Activated naive CD4-positive, alpha-beta T cell treated with anti-CD3 and anti-CD28 coated beads, Interleukin-2, amount 50 U/mL, for 72 hours (primary cell): ENCODE results near the gene SKP2. TPM values are rescaled to one million over a fixed set of nuclear protein-coding genes. Genes with fewer than 3 reads are reported as not detected.
A peak's percentile ranks its signal among the peaks of the same experiment; 100 is the strongest.
"Not testable (repeated sequence)": the region's sequence is repeated elsewhere in the genome, so short reads cannot be mapped to it uniquely, and the experiment has no call there.

ENCODE experiments used
- ATAC-seq, 2 donors: fragments of 150-1000 bp; cut with Tn5 transposase; 2 replicates each; pipeline ENCODE4 v1.10.0; 2021; ENCODE audit warnings: mild to moderate bottlenecking in 2 of 2, moderate library complexity in 2 of 2
- DNase-seq, 2 donors: peaks; one replicate each; pipeline ENCODE4 v3.0.0; 2021 to 2022; ENCODE audit warnings: low spot score in 2 of 2
- H3K27ac Mint-ChIP-seq, 2 donors: one replicate each; pipeline ENCODE4 v1.8.0; 2022; ENCODE audit warnings: mild to moderate bottlenecking in 2 of 2, mixed read lengths in 2 of 2
- H3K36me3 Mint-ChIP-seq, 2 donors: one replicate each; pipeline ENCODE4 v1.8.0; 2022; ENCODE audit warnings: mixed read lengths in 2 of 2
- H3K9me3 Mint-ChIP-seq, 2 donors: one replicate each; pipeline ENCODE4 v1.8.0; 2022; ENCODE audit warnings: mixed read lengths in 2 of 2
- total RNA-seq, 2 donors: library from RNA; stranded (reverse); gene quantifications; one replicate each; pipeline ENCODE4 v1.2.3, GENCODE V29; 2022

SKP2 gene
- total RNA-seq, 2 donors from 2014 or later = 48.1 to 50.3 TPM

GRCh38 chr5:36177154-36177553 lies 25.2 kb downstream of the SKP2 start:
- Mint-ChIP-seq H3K9me3 (no peaks in the 10 kb centered on the region), H3K27ac (no peak overlapping the region), H3K36me3 (peaks cover 0 to 20% of the 10 kb centered on the region in 2 donors)
- no peak for DNase-seq
- no peak for ATAC-seq

DNA sequence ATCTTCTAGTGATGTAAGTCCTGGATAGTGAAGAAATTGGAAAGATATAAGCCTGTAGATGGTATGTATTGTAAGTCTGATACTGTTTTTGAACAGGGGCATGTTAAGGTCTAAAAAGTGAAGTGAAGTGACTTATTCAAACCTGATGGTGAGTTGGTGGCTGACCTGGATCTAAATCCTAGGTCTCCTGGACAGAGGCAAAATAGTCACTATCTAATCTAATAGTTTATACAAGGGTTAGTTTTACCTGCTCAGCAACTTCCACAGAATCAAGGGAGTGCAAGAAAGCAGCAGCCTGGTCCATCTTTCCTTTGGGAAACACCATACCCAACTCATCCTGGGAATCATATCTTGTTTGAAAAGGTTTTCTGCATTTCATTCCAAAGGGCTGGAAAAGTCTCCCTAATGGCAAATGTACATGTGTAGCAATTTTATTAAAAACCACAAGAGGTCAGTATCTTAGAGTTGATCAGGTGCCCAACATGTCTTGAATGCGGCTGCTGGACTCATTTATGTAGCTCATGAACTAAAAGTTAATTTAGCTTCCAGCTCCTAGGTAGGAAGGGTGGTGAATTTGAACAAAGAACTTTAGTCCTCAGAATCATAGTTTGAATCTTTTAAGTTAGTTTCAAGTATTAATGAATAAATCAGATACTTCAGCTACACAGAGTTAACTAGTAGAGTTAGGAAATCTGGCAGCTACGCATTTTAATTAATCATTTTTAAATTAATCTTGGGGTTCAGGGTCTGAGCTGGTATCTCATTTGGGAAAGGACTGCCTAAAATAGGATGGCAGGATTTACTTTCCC lies 26.0 kb downstream of the SKP2 start:
- Mint-ChIP-seq H3K27ac (peak overlapping the region in 1 of 2 donors; percentile 62), H3K9me3 (no peaks in the 10 kb centered on the region), H3K36me3 (peaks cover 0 to 20% of the 10 kb centered on the region in 2 donors)
- no peak for DNase-seq
- no peak for ATAC-seq

DNA sequence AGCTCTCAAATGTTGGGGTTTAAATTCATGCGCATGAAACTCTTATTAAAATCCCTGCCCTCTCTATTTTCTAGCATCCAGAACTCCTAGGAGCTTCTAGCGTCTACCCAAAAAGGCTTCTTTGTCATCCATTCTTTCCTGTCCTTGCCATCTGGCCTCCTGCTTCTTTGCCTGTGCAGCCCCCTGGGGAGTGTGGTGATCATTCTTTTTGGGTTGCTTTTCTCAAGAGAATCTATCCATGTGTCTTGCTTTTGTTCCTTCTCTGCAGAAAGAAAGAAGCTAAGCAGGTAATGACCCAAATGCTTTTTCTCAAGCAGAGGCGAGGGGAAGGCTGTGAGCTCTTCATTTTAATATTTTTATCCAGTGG lies 26.6 kb downstream of the SKP2 start:
- ATAC-seq = no peak
- H3K36me3 Mint-ChIP-seq = peaks cover 0 to 20% of the 10 kb centered on the region in 2 donors
- no peaks in the 10 kb centered on the region for H3K9me3 Mint-ChIP-seq
- DNase-seq = no peak
- no peak overlapping the region for H3K27ac Mint-ChIP-seq

DNA sequence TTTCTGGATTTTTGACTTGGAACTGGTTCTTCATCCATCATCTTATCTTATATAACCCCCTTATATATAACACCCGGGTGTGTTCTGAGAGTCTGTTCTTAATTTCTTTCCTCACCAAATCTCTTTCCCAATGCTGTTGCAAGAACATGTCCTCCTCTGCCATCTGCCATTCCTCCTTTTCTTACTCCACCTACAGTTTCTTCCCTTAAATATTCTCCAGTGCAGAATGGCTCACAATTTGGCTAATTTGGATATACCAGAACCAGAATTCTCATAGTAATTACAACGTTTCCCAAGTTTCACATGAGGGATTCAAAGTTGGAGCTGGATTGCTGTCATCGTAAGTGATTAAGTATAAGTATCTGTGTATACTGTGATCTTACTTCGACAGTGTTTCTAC lies 28.0 kb downstream of the SKP2 start:
- no peak overlapping the region for H3K27ac Mint-ChIP-seq

GRCh38 chr5:36180556-36181350 lies 28.8 kb downstream of the SKP2 start:
- ATAC-seq (no peak), DNase-seq (no peak)
- no peaks in the 10 kb centered on the region for H3K9me3 Mint-ChIP-seq
- H3K36me3 Mint-ChIP-seq = peaks cover 16 to 18% of the 10 kb centered on the region in 2 donors
- no peak overlapping the region for H3K27ac Mint-ChIP-seq

More for the DNA sequence above, 28.0 kb downstream of the SKP2 start:
- peaks cover 8 to 15% of the 10 kb centered on the region in 2 donors for H3K36me3 Mint-ChIP-seq
- no peak for DNase-seq
- ATAC-seq = no peak
- H3K9me3 Mint-ChIP-seq = no peaks in the 10 kb centered on the region

DNA sequence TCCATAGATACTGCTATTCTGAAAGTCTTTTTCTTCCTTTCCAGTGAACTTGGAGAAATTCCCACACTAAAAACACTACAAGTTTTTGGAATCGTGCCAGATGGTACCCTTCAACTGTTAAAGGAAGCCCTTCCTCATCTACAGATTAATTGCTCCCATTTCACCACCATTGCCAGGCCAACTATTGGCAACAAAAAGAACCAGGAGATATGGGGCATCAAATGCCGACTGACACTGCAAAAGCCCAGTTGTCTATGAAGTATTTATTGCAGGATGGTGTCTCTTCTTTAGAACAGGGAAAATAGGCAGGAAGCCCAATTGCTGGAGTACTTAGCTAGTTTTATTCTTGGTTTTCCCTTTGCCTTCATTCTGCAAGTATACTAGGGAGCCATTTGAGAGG lies 29.9 kb downstream of the SKP2 start:
- ATAC-seq (no peak), DNase-seq (no peak)
- peaks cover 0 to 5% of the 10 kb centered on the region in 2 donors for H3K9me3 Mint-ChIP-seq
- peaks cover 26 to 28% of the 10 kb centered on the region in 2 donors for H3K36me3 Mint-ChIP-seq
- H3K27ac Mint-ChIP-seq = no peak overlapping the region

DNA sequence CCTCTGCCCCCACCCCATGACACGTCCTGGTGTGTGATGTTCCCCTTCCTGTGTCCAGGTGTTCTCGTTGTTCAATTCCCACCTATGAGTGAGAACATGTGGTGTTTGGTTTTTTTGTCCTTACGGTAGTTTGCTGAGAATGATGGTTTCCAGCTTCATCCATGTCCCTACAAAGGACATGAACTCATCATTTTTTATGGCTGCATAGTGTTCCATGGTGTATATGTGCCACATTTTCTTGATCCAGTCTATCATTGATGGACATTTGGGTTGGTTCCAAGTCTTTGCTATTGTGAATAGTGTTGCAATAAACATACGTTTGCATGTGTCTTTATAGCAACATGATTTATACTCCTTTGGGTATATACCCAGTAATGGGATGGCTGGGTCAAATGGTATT lies 32.5 kb downstream of the SKP2 start:
- H3K36me3 Mint-ChIP-seq = peaks cover 52 to 53% of the 10 kb centered on the region in 2 donors
- DNase-seq, H3K27ac Mint-ChIP-seq, ATAC-seq: not testable (repeated sequence)
- peaks cover 9 to 26% of the 10 kb centered on the region in 2 donors for H3K9me3 Mint-ChIP-seq

- H3K27ac Mint-ChIP-seq = no peak overlapping the region
- H3K36me3 Mint-ChIP-seq = peaks cover 24 to 28% of the 10 kb centered on the region in 2 donors
- ATAC-seq (no peak), DNase-seq (no peak)
- peaks cover 6 to 7% of the 10 kb centered on the region in 2 donors for H3K9me3 Mint-ChIP-seq
Measured at GRCh38 chr5:36193746-36194145, 41.8 kb downstream of the SKP2 start.

DNA sequence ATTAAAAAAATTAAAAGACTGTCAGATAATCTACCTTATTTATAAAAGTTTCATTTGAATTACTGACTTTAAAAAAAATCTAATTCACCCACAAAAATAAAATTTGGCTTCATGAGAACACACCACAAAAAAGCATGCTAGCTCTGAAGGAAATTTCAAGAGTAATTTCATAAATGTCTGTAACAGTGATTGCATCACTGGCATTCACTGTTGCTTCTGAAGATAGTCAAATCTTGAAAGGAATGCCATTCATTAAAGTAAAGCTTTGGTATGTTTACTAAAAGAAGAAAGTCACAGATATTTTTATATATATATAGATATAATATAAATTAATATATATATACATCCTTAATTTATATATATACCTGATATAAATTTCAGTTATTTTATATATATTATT lies 46.4 kb downstream of the SKP2 start:
- Mint-ChIP-seq H3K27ac (no peak overlapping the region), H3K9me3 (no peaks in the 10 kb centered on the region), H3K36me3 (no peaks in the 10 kb centered on the region)
- DNase-seq (no peak), ATAC-seq (no peak)

DNA sequence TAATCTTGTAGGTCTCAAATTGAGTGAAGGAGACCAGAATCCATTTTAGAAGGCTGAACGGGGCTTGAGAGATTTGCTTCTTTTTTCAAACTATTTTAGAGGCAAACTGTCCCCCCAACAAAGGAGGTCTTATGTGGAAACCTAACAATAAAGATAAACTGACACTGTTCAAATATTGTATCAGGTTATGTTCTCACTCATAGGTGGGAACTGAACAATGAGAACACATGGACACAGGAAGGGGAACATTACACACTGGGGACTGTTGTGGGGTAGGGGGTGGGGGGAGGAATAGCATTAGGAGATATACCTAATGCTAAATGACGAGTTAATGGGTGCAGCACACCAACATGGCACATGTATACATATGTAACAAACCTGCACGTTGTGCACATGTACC lies 46.9 kb downstream of the SKP2 start:
- H3K36me3 Mint-ChIP-seq, H3K27ac Mint-ChIP-seq, DNase-seq, ATAC-seq, H3K9me3 Mint-ChIP-seq: not testable (repeated sequence)

GRCh38 chr5:36199620-36200019 lies 47.7 kb downstream of the SKP2 start:
- H3K27ac Mint-ChIP-seq = no peak overlapping the region
- no peaks in the 10 kb centered on the region for H3K36me3 Mint-ChIP-seq

DNA sequence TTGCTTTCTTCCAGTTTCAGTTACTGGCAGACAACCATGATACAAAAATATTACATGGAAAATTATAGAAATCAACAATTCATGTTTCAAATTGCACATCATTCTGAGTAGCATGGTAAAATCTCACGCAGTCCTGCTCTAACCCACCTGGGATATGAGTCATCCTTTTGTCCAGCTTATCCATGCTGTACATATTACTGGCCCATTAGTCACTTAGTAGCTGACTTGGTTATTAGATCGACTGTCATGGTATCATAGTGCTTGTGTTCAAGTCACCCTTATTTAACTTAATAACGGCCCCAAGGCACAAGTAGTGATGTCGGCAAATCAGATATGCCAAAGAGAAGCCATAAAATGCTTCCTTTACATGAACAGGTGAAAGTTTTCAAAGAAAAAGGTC lies 48.6 kb downstream of the SKP2 start:
- H3K36me3 Mint-ChIP-seq = peaks cover 6 to 7% of the 10 kb centered on the region in 2 donors
- DNase-seq (no peak), ATAC-seq (no peak)
- H3K9me3 Mint-ChIP-seq = no peaks in the 10 kb centered on the region
- H3K27ac Mint-ChIP-seq = no peak overlapping the region

More at GRCh38 chr5:36199620-36200019, 47.7 kb downstream of the SKP2 start:
- no peak for ATAC-seq
- no peaks in the 10 kb centered on the region for H3K9me3 Mint-ChIP-seq
- DNase-seq = no peak

DNA sequence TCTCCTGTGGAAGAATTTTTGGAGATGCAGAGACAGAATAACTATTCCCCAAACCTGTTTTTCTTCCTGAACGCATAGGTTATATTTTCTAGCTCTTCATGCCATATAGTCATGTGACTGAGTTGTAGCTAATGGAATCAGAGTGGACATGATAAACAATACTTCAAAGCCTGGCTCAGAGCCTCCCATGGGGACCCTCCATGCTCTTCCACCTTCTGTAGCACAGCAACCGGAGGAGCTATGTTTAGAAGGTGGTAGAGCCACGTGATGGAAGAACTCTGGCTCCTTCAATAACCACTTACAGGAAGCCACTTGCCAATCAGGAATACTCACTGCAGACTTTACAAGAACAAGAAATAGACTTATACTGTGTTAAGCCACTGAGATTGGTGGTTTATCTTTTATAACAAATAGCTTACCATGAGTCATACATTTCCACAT lies 50.6 kb downstream of the SKP2 start:
- no peak for DNase-seq
- Mint-ChIP-seq H3K9me3 (no peaks in the 10 kb centered on the region), H3K36me3 (peaks cover 10 to 17% of the 10 kb centered on the region in 2 donors), H3K27ac (no peak overlapping the region)
- ATAC-seq = no peak

DNA sequence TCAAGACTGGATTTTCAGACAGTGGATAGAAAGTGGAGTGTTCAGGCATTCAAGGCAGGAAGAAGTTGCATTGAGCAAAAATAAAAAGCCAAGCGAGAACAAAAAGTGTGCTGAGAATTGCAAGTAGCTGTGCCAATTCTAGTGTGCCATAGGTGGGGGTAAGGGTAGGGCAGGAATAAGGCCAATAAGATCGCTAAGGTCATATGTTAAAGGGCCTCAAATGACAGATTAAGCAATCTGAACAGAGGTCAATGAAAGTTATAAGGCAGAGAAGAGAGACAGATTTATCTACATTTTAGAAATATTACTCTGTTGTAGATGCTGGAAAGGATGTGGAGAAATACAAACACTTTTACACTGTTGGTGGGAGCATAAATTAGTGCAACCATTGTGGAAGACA lies 53.4 kb downstream of the SKP2 start:
- no peaks in the 10 kb centered on the region for H3K9me3 Mint-ChIP-seq
- peaks cover 10 to 17% of the 10 kb centered on the region in 2 donors for H3K36me3 Mint-ChIP-seq
- no peak overlapping the region for H3K27ac Mint-ChIP-seq
- ATAC-seq (no peak), DNase-seq (no peak)

DNA sequence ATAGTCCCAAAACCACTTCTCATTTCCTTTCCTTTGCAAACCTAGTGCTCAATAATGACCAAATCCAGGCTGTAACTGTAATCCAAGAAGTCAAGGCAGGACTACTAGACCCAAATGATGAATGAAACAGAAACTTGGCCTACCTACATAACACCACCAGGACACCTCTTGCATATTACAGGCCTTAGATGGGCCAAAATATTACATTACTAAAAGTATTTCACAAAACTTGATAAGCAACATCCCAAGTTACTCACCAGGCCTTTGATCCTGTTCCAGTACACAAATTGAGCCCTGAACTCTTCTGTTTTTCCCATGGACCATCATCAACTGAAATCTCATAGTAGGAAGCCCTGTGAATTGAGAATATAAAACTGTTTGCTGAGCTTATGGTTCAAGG lies 55.0 kb downstream of the SKP2 start:
- ATAC-seq = no peak
- no peak for DNase-seq
- Mint-ChIP-seq H3K27ac (no peak overlapping the region), H3K9me3 (no peaks in the 10 kb centered on the region), H3K36me3 (peaks cover 10 to 17% of the 10 kb centered on the region in 2 donors)

DNA sequence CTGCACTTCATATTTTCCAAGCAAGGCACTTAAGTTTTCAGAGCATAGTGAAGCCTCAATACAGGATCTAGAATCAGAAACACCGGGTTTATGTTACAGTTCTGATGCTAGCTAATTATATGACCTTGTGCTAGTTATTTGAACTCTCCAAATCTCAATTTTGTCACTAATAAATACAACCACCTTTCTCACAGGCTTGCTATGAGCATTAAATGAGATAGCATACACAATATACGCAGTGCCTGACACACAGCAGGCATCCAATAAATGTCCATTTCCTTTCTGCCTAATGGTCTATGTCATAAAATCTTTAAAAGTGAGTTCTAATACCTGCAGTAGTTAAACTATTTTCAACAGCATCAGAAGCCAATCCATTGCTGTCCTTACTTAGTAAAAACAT lies 56.9 kb downstream of the SKP2 start:
- Mint-ChIP-seq H3K36me3 (peaks cover 10 to 17% of the 10 kb centered on the region in 2 donors), H3K9me3 (no peaks in the 10 kb centered on the region), H3K27ac (no peak overlapping the region)
- no peak for ATAC-seq
- no peak for DNase-seq

GRCh38 chr5:36209664-36210063 lies 57.8 kb downstream of the SKP2 start:
- peaks cover 10 to 17% of the 10 kb centered on the region in 2 donors for H3K36me3 Mint-ChIP-seq
- no peak overlapping the region for H3K27ac Mint-ChIP-seq
- no peak for DNase-seq
- no peak for ATAC-seq
- H3K9me3 Mint-ChIP-seq = no peaks in the 10 kb centered on the region
